Epithelial cell of proximal tubule (primary cell): ENCODE results near the gene PDE7B. TPM values are rescaled to one million over a fixed set of nuclear protein-coding genes. Genes with fewer than 3 reads are reported as not detected.

Source experiments
- DNase-seq: peaks from one replicate; pipeline ENCODE4 v3.0.0-alpha.2; 2011; ENCODE audit warnings: low read depth
- H3K4me3 ChIP-seq: 2 replicates; pipeline ENCODE4 v1.5.1; 2011; ENCODE audit warnings: low read depth, mild to moderate bottlenecking, low read length
- CTCF ChIP-seq: conservative IDR thresholded peaks from 2 replicates; pipeline ENCODE4 v1.5.1; 2012; ENCODE audit warnings: low read depth, mild to moderate bottlenecking, low read length
- total RNA-seq: library from RNA; depleted of rRNA; stranded (reverse); fragments of >200 nt; gene quantifications from 2 replicates; pipeline ENCODE4 v1.2.3, GENCODE V29; 2015

PDE7B gene
- total RNA-seq, 1 donor from 2014 or later = 2.4 TPM

DNA sequence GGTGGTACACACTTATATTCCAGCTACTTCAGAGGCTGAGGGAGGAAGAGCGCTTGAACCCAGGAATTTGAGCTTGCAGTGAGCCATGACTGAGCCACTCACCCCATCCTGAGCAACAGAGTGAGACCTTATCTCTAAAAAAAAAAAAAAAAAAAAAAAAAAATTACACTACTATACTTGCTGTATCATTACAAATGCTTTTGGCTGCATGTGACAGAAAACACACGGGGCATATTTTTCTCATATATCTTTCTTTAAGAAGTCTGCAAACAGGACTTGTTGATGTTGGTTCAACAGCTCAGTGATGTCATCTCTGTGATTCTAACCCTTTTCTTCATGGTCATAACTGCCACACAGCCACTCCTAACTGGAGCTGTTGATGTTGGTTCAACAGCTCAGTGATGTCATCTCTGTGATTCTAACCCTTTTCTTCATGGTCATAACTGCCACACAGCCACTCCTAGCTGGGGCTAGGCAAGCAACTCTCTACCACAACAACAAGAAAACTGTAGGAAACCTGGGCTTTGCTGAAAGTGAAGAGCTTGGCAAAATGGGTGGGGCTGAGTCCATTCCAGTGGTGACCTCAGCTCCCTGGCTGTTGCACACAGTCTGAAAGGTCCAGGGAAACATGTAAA lies 378.8 kb downstream of the PDE7B start:
- no peak overlapping the region for H3K4me3 ChIP-seq
- TF ChIP-seq CTCF = no peak
- DNase-seq = no peak

- no peak overlapping the region for H3K4me3 ChIP-seq
- TF ChIP-seq CTCF = no peak
- no peak for DNase-seq
Observed at GRCh38 chr6:136232701-136233100, 381.2 kb downstream of the PDE7B start.

DNA sequence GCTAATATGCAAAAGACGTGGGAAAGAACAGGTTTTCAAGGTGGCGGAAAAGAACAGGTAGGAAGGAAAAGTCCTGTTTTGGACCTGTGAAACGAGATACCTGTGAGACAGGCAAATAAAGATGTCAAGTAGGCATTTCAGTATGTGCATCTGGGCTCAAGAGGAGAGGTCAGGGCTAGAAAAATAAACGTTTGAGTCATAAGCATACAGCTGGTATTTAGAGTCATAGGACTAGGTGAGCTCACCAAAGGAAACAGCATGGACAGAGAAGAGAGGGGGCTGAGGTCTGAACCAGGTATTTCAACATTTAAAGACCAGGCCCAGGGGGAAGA lies 383.7 kb downstream of the PDE7B start:
- no peak for DNase-seq

GRCh38 chr6:136236466-136237293 lies 385.2 kb downstream of the PDE7B start:
- H3K4me3 ChIP-seq = no peak overlapping the region
- no peak for TF ChIP-seq CTCF

More for the DNA sequence above, 383.7 kb downstream of the PDE7B start:
- TF ChIP-seq CTCF = no peak
- H3K4me3 ChIP-seq = no peak overlapping the region

DNA sequence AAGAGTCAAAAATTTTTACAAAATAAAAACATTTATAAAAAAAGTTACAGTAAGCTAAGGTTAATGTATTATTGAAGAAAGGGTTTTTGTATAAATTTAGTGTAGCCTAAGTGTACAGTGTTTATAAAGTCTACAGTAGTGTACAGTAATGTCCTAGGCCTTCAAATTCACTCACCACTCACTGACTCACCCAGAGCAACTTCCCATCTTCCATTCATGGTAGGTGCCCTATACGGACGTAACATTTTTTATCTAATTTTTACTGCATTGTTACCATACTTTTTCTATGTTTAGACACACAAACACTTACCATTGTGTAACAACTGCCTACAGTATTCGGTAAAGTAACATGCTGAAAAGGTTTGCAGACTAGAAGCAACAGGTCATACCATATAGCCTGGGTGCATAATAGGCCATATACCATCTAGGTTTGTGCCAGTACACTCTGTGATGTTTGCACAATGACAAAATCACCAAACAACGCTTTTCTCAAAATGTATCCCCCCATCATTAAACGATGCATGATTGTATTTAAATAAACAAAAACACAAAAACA lies 392.6 kb downstream of the PDE7B start:
- no peak for DNase-seq
- TF ChIP-seq CTCF = no peak
- H3K4me3 ChIP-seq = no peak overlapping the region

More at GRCh38 chr6:136236466-136237293, 385.2 kb downstream of the PDE7B start:
- no peak for DNase-seq
